Body of pancreas (tissue), 4 donors: ENCODE data around the gene SERPINB1. TPM values are rescaled to one million over a fixed set of nuclear protein-coding genes. Genes with fewer than 3 reads are reported as not detected.

Experiments used
- ATAC-seq: fragments of 150-250 bp; one replicate; pipeline ENCODE4 v1.9.1; 2016
- DNase-seq, 4 donors: peaks; one replicate each; pipeline ENCODE4 v3.0.0-alpha.2; 2019
- H3K27ac ChIP-seq, 4 donors: fragments of 200-600 bp; sonication (generic); 1 replicate in 3 of 4; 2 replicates in 1 of 4; pipeline versions ENCODE4 v1.5.1 to v1.6.1; 2016 to 2019; ENCODE audit warnings: mild to moderate bottlenecking in 1 of 4, mixed read lengths in 1 of 4, moderate library complexity in 1 of 4
- H3K27me3 ChIP-seq, 2 donors: fragments of 200-600 bp; sonication (generic); one replicate each; pipeline ENCODE4 v1.6.0; 2016; ENCODE audit warnings: mild to moderate bottlenecking in 1 of 2
- H3K36me3 ChIP-seq, 2 donors: fragments of 200-600 bp; sonication (generic); replicated peaks in 1 of 2; 2 replicates each; pipeline ENCODE4 v1.5.1; 2016; ENCODE audit warnings: low read depth in 2 of 2; ENCODE audit not compliant: insufficient read depth in 1 of 2
- H3K4me1 ChIP-seq: fragments of 200-600 bp; sonication (generic); one replicate; pipeline ENCODE4 v1.6.0; 2016
- H3K4me3 ChIP-seq, 2 donors: fragments of 200-600 bp; sonication (generic); 1 replicate in 1 of 2; 2 replicates in 1 of 2; pipeline ENCODE4 v1.5.1; 2016 to 2019
- H3K9me3 ChIP-seq, 3 donors: fragments of 200-600 bp; sonication (generic); 1 replicate in 2 of 3; 2 replicates in 1 of 3; pipeline ENCODE4 v1.5.1; 2016
- POLR2A ChIP-seq, 3 donors: fragments of 450-650 bp; IDR thresholded peaks; one replicate each; pipeline ENCODE4 v1.6.1; 2016; ENCODE audit warnings: antibody characterized with exemption in 3 of 3, mild to moderate bottlenecking in 2 of 3
- WGBS, 2 donors: methylation state at CpG; one replicate each; pipeline ENCODE4 v1.1.5; 2017; 5-methylcytosine and 5-hydroxymethylcytosine counted together
- intact Hi-C: fragments of 100-400 bp; cut with DNase I; formaldehyde crosslinking; loops from one replicate; pipeline ENCODE4 v1.15.1; 2023
- total RNA-seq, 2 donors: library from RNA; depleted of rRNA; stranded (reverse); fragments of >200 nt; gene quantifications; one replicate each; pipeline ENCODE4 v1.1.0, GENCODE V29; 2016
- TF ChIP-seq, protein P1 (sequence below), 7 experiments: fragments of 450-650 bp in 4 of 7; fragments of 200-600 bp in 3 of 7; sonication (generic) in 3 of 7; IDR thresholded peaks; one replicate each; pipeline ENCODE4 v1.5.1; 2016 to 2019; ENCODE audit warnings: antibody characterized with exemption in 7 of 7

The SERPINB1 gene
- total RNA-seq, 2 donors from 2014 or later = 19.1 to 80.4 TPM

DNA sequence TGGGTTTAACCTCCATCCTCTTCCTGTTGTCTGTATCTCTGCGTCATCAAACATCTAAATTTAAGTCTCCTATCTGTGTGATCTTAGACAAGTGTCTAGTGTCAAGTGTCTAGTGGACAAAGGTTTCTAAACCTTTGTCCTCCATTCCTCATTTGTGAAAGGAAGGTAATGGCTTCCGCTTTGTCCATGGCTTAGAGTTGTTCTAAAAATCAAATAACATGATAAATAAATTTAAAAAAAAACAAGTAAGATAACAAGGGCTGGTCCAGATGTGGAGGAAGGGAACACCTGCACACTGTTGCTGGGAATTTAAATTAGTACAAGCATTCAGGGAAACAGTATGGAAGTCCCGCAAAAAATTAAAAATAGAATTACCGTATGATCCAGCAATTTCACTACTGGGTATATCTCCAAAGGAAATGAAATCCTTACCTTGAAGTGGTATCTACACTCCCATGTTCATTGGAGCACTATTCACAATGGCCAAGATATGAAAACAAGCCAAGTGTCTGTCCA lies 17.6 kb upstream of the SERPINB1 start:
- no peaks in the 10 kb centered on the region for H3K36me3 ChIP-seq
- no peaks in the 10 kb centered on the region for H3K9me3 ChIP-seq
- no peak overlapping the region for H3K4me3 ChIP-seq
- peaks cover 24% of the 10 kb centered on the region for H3K4me1 ChIP-seq
- WGBS, 2 donors = 80 to 83% methylated on average over 4 of the region's 4 CpGs
- no peaks in the 10 kb centered on the region for H3K27me3 ChIP-seq
- TF ChIP-seq, protein P1, sequence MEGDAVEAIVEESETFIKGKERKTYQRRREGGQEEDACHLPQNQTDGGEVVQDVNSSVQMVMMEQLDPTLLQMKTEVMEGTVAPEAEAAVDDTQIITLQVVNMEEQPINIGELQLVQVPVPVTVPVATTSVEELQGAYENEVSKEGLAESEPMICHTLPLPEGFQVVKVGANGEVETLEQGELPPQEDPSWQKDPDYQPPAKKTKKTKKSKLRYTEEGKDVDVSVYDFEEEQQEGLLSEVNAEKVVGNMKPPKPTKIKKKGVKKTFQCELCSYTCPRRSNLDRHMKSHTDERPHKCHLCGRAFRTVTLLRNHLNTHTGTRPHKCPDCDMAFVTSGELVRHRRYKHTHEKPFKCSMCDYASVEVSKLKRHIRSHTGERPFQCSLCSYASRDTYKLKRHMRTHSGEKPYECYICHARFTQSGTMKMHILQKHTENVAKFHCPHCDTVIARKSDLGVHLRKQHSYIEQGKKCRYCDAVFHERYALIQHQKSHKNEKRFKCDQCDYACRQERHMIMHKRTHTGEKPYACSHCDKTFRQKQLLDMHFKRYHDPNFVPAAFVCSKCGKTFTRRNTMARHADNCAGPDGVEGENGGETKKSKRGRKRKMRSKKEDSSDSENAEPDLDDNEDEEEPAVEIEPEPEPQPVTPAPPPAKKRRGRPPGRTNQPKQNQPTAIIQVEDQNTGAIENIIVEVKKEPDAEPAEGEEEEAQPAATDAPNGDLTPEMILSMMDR (IDR thresholded peaks at IDR 0.05) = no peak
- no peak for TF ChIP-seq POLR2A (IDR thresholded peaks at IDR 0.05)
- H3K27ac ChIP-seq = peak overlapping the region in 1 of 4 donors; percentile 66
- intact Hi-C loops = loop anchor here (5.0 kb wide), 2 partner anchors 72 to 78 kb away; no protein-coding TSS in a partner anchor
- DNase-seq = no peak
- ATAC-seq = no peak

DNA sequence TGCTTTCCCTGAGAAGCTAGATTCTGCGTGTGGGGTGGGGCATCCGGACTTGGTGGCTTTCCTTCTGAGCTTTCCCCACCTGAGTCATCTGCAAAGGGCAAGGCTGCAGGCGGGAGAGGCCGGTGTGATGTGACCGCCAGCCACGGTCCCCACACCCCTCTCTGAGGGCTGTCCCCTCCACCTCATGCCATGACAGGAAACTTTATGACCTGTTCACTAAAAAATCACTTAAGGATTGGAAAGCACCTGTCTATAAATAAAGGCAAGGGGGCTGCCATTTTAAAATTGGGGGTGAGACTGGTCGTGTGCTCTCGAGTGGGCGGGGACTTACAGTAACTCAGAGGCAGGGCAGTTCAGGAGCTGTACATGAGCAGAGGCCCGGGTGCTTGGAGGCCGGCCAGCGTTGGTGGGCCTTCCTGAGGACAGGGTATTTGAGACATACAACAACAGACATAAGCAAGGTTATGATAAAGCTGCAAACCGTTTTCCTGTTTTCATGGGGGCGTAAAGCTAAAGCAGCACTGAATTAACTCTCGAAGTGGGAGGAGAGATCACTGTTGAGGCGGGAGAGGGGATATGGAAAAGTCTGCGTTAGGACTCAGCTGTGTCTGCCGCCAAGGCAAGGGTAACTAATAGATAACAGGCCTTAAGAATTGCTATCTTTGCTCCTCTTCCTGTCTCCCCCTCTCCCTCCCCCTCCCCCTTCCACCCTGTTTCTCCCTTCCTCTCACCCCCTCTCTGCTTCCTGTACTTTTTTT lies 16.1 kb upstream of the SERPINB1 start:
- Histone ChIP-seq H3K27me3 (no peaks in the 10 kb centered on the region), H3K4me1 (peaks cover 30% of the 10 kb centered on the region), H3K4me3 (no peak overlapping the region), H3K36me3 (no peaks in the 10 kb centered on the region), H3K9me3 (no peaks in the 10 kb centered on the region), H3K27ac (peak overlapping the region in 3 of 4 donors; percentile 8 to 62 (median 45))
- ATAC-seq (no peak), DNase-seq (no peak)
- TF ChIP-seq, protein P1 (IDR thresholded peaks at IDR 0.05) = no peak
- no peak for TF ChIP-seq POLR2A (IDR thresholded peaks at IDR 0.05)
- 51 to 52% methylated on average over 16 to 18 of the region's 18 CpGs for WGBS, 2 donors
- intact Hi-C loops = loop anchor here (5.0 kb wide), 2 partner anchors 70 to 80 kb away; no protein-coding TSS in a partner anchor

DNA sequence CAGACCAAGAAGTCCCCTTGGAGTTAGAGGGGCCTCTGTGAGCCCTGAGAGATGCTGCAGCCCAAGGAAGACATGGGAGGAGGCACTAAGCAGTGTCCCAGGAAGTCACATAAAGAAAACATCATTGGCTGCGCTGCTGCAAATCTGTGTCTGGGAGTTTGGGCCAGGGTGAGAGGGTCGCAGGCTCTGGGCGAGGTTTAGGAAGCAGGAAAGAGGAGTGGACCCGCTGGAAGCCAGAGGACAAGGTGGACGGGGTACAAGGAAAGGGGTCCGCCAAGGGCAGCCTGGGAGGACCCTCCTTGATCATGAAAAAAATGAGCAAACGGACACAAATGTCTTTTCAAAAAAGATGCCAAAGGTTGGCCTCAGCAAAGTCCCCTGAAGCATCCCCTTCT lies 15.5 kb upstream of the SERPINB1 start:
- ATAC-seq = no peak
- H3K4me3 ChIP-seq = no peak overlapping the region
- no peak for DNase-seq
- no peaks in the 10 kb centered on the region for H3K9me3 ChIP-seq
- peaks cover 30% of the 10 kb centered on the region for H3K4me1 ChIP-seq
- TF ChIP-seq, protein P1 (IDR thresholded peaks at IDR 0.05) = no peak
- TF ChIP-seq POLR2A (IDR thresholded peaks at IDR 0.05) = no peak
- no peaks in the 10 kb centered on the region for H3K27me3 ChIP-seq
- H3K36me3 ChIP-seq = no peaks in the 10 kb centered on the region
- intact Hi-C loops = loop anchor here (5.0 kb wide), 2 partner anchors 70 to 80 kb away; no protein-coding TSS in a partner anchor
- WGBS, 2 donors = 78 to 87% methylated on average over 7 of the region's 7 CpGs
- H3K27ac ChIP-seq = no peak overlapping the region

DNA sequence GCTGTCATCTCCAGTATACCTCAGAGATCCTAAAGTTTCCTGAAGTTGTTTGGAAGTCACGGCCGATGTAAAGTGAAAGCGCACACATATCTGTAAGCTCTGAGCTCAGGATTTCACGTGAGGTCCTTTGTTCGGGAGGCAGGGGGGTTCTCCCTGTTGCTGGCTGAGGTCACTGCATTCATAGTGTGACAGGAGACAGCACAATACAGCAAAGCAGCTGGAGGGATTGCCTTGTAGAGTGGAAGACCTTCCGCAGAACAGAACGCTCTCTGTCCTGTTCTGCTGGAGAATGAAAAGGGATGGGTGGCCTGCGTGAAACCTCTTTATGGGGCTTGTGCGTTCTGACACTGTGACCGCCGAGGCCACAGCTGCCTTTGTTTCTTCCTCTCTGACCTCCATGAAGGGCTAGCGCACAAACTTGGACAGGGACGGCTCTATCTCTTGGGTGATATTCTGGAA lies 13.4 kb upstream of the SERPINB1 start:
- H3K9me3 ChIP-seq = no peaks in the 10 kb centered on the region
- no peaks in the 10 kb centered on the region for H3K27me3 ChIP-seq
- intact Hi-C loops = loop anchor here (5.0 kb wide), 2 partner anchors 68 to 82 kb away; no protein-coding TSS in a partner anchor
- ATAC-seq (no peak), DNase-seq (no peak)
- no peaks in the 10 kb centered on the region for H3K36me3 ChIP-seq
- WGBS, 2 donors = 77 to 88% methylated on average over 13 of the region's 13 CpGs
- peak overlapping the region; percentile 37 to 83 (median 74) for H3K27ac ChIP-seq
- H3K4me1 ChIP-seq = peaks cover 44% of the 10 kb centered on the region
- H3K4me3 ChIP-seq = no peak overlapping the region
- TF ChIP-seq, protein P1 (IDR thresholded peaks at IDR 0.05) = no peak
- TF ChIP-seq POLR2A (IDR thresholded peaks at IDR 0.05) = no peak
